Kidney epithelial cell (primary cell): Measurements from ENCODE around the gene SYNM. TPM values are rescaled to one million over a fixed set of nuclear protein-coding genes. Genes with fewer than 3 reads are reported as not detected.

Source experiments
- DNase-seq: peaks from one replicate; pipeline ENCODE4 v3.0.0-alpha.2; 2010; ENCODE audit warnings: low read depth
- H3K27me3 ChIP-seq: 2 replicates; pipeline ENCODE4 v1.6.0; 2011; ENCODE audit warnings: low read length; ENCODE audit not compliant: control insufficient read depth, insufficient read depth
- H3K36me3 ChIP-seq: 2 replicates; pipeline ENCODE4 v1.5.1; 2011; ENCODE audit warnings: low read length; ENCODE audit not compliant: control insufficient read depth, insufficient read depth
- H3K4me3 ChIP-seq: 2 replicates; pipeline ENCODE4 v1.5.1; 2011; ENCODE audit warnings: low read depth, mild to moderate bottlenecking, control low read depth, low read length
- CTCF ChIP-seq: IDR thresholded peaks from 2 replicates; pipeline ENCODE4 v1.5.1; 2011; ENCODE audit warnings: mild to moderate bottlenecking, moderate library complexity, low read length, control low read depth, inconsistent platforms; ENCODE audit not compliant: insufficient read depth, poor library complexity, severe bottlenecking
- total RNA-seq: library from RNA; depleted of rRNA; stranded (reverse); fragments of >200 nt; gene quantifications from 2 replicates; pipeline ENCODE4 v1.2.3, GENCODE V29; 2015

The SYNM gene
- total RNA-seq, 1 donor from 2014 or later, result 3.9 TPM

- Histone ChIP-seq H3K27me3 (no peaks in the 10 kb centered on the region), H3K4me3 (no peak overlapping the region), H3K36me3 (no peaks in the 10 kb centered on the region)
- DNase-seq, result no peak
- no peak for TF ChIP-seq CTCF
Observed at GRCh38 chr15:99131441-99132023, 26.7 kb downstream of the SYNM start.

- Histone ChIP-seq H3K27me3 (no peaks in the 10 kb centered on the region), H3K4me3 (no peak overlapping the region), H3K36me3 (no peaks in the 10 kb centered on the region)
- no peak for TF ChIP-seq CTCF
- no peak for DNase-seq
Observed at GRCh38 chr15:99132122-99132521, 27.2 kb downstream of the SYNM start.

GRCh38 chr15:99132634-99133287 is 27.9 kb downstream of the SYNM start:
- no peak for TF ChIP-seq CTCF
- H3K27me3 ChIP-seq, result no peaks in the 10 kb centered on the region
- DNase-seq, result no peak
- no peaks in the 10 kb centered on the region for H3K36me3 ChIP-seq
- no peak overlapping the region for H3K4me3 ChIP-seq

GRCh38 chr15:99134317-99134821 is 29.5 kb downstream of the SYNM start:
- no peak for TF ChIP-seq CTCF
- no peak for DNase-seq
- no peaks in the 10 kb centered on the region for H3K27me3 ChIP-seq
- no peaks in the 10 kb centered on the region for H3K36me3 ChIP-seq
- no peak overlapping the region for H3K4me3 ChIP-seq

- DNase-seq, result no peak
- no peak for TF ChIP-seq CTCF
- H3K4me3 ChIP-seq, result no peak overlapping the region
- no peaks in the 10 kb centered on the region for H3K36me3 ChIP-seq
- no peaks in the 10 kb centered on the region for H3K27me3 ChIP-seq
Observed at GRCh38 chr15:99135194-99135593, 30.3 kb downstream of the SYNM start.

- Histone ChIP-seq H3K36me3 (no peaks in the 10 kb centered on the region), H3K4me3 (no peak overlapping the region), H3K27me3 (no peaks in the 10 kb centered on the region)
- no peak for DNase-seq
- no peak for TF ChIP-seq CTCF
Observed at GRCh38 chr15:99137111-99137546, 32.2 kb downstream of the SYNM start.
